Umbilical cord (tissue), 2 donors: ENCODE measurements around the gene STX1A. TPM values are rescaled to one million over a fixed set of nuclear protein-coding genes. Genes with fewer than 3 reads are reported as not detected.

ENCODE experiments used
- DNase-seq: peaks from one replicate; pipeline ENCODE4 v3.0.0-alpha.2; 2015; ENCODE audit warnings: low spot score
- total RNA-seq: library from RNA; depleted of rRNA; stranded (reverse); fragments of >200 nt; gene quantifications from one replicate; pipeline ENCODE4 v1.2.3, GENCODE V29; 2014; ENCODE audit warnings: low replicate concordance; ENCODE audit not compliant: insufficient read depth

The STX1A gene
- total RNA-seq, 1 donor from 2014 or later: 24.6 TPM

DNA sequence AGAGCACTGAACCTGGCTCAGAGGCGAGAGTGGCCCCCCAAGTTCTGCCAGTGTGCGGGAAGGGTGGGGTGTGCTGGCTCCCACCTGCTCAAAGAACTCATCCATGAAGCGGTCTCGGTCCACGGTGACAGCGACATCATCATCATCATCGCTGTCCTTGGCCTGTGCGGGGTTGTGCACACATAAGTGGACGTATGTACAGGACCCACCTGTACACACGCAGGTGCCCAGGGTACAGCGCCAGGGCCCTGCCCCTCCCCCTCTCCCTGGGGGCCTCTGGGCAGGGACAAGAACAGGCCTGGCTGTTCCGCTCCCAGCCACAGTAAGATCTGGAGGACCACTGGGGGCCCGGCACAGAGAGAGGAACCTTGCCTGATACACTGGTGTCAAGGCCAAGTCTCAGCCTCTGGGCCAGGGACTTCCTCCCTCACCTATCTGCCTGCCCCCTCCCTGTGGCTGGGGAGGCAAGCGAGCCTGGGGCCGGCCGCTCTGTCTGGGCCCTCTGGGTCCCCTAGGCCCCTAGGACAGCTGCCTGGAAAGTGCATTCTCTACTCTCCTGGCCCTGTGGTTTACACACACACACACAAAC is 10.4 kb downstream of the STX1A start:
- DNase-seq: no peak

DNA sequence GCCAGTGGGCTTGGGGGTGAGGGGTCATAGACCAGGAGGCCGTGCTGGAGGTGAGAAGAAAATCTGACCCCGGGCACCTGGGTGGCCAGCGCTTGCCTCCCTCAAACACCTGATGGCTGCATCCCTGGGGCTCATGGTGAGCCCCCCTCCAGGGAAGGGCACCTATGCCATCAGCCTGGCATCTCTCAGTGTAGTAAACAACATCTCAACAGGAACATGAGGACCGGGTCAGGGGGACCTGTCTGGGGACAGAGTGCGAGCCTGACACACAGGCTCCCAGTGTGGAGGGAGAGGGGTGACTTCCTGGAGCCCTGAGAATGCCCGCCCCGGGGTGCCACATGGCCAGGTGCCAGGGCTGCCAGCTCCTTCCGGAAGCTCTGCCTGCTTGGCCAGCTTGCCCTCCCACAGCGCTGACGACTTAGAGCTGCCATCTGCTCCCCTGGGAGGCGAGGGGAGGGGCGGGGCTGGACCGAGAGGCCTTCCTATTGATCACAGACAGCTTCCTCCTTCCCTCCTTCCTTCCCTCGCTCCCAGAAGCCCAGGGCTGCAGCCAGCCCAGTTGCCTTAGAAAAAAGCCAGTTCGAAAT is 12.3 kb downstream of the STX1A start:
- DNase-seq: no peak

DNA sequence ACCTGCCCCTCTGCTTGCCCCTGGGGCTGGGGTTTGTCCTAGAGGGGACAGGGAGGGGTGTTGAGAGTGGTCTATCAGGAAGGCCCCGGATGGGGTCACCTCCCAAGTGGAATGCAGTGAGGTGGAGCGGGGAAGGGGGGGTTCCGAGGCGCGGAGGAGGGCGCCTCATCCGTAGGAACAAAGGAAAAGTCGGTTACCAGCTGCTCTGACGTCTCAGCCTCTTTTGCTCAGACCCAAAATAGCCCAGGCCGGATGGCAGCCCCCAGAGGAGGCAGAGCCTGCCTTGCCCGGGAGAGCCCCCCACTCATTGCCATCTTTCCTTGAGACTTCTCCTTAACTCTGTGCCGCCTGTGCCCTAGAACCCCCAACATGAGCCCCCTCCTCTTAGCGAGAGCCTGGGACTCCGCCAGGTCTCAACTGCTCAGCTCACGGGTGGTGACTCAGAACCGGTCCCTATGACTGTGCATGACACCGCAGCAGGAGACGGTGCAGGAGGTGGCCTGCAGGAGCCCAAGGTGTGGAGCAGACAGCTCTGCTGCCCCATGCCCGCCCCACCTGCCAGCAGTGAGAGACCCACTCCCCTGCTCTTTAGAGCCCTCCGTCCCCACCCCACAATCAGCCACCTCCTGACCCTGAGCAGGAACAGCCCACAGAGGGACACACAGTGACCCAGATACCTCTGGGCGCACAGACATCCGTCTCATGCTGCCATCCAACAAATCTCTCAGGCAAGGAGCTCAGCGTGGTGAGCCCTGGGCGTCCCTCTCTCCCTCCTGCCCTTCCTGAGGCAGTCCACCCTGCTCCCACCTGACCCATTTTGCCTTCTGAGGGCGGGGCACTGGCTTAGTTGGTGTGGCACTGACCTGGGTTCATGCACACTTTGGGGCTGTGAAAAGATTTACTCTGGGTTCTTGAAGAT is 13.1 kb downstream of the STX1A start:
- no peak for DNase-seq

DNA sequence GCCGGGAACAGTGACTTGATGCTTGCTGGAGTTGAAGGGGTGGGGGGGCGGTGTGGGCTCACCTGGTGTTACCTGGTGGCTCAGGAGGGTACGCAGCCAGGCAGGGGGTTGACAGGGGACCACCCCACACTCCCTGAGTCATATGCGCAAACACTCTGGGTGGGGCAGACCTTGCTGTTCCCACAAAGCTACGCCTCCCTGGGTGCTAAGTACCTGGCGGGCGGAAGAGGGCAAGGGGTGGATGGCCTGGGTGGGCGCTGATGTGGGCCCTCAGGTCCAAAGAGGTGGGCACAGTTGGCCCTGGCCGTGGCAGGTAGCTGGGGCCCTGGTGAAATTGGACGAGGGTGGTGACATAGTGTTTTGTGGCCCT is 13.9 kb downstream of the STX1A start:
- no peak for DNase-seq

DNA sequence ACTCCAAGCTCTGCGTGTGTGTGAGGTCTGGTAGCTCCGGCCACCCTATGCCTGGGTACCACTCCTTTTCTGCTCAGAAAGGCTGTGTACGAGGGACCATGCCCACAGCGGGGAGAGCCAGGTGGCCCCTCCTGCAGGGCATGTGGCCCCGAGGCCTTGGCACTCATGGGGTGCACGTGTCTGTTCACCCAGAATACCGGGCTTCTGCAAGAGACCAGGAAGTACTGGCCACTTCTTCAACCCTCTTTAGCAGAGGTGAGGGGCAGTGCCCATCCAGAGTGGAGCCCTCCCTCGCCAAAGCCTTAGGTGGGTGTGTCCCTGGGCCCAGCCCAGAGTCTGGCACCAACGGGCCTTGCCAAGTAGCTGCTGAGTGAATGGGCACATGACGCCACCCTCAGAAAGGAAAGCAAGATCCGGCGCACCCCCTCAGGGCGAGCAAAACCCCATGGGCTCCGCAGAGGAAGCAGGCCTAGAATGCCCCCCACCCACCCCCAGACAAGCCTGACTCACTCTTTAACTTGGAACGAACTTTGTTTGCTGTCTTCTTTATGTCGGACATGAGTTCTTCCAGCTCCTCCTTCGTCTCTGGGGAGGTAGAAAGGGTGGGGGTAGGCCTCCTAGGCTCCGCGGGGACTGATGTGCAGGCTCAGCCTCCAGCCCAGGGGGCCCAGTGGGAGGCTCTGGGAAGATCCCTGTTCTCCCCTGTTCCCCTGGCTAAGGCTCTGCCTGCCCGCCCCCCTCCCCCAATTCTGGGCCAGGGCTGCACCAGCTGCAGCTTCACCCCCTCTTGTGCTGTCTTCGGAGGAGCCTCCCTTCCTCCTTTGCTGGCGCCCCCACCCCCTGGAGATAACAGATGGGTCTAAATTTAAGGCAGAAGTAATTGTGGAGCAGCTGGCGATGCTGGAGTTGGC is 14.6 kb downstream of the STX1A start:
- peak; percentile 88 for DNase-seq

DNA sequence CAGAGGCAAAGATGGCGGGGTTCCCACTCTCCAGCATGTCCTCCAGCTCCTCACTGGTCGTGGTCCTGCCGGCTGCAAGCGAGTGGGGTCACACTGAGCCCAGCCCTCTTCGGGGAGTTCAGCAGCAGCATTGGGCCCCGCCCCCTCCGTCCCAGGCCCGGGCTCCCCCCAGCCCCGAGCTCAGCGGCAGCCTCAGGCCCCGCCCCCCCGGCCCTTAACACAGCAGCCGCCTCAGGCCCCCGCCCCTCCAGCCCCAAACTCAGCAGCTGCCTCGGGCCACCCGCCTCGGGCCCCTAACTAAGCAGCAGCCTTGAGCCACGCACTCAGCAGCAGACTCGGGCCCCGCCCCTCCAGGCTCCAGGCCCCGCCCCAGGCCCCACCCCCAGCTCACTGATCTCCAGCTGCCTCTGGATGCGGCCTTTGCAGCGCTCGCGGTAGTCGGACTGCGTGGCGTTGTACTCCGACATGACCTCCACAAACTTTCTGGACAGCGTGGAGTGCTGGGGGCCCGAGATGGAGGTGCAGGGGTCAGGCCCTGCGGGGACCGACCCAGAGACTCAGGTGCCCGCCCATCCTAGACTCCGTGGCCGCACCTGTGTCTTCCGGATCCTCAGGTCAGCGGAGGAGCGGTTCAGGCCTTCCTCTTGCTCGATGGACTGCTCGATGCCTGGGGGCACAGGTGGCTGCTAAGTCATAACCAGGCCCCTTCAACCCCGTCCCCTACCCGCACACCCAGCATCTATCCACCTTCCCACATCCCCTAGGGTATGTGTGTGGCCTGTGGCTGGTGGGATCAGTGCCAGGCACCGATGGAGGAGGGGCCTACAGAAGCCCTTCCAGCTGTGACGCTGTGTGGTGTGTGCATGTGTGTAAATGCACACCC is 15.5 kb downstream of the STX1A start:
- peak; percentile 88 for DNase-seq

DNA sequence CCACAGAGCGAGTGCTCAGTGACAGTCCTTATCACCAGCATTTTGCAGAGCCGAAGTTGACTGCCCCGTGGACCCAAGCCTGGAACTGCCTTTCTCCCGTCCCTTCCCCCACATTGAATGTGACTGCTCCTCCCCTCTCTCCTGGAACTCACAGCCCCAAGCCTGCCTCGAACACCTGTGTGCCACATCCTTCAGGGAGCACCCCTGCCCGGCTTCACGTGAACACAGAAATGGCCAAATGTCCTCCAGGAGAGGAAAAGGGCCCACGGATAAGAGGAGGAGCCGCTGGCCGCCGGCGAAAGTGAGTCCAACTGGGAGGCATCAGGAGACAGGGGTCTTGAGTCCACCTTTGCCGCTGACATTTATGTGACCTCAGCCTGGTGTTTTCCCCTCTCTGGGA is 16.2 kb downstream of the STX1A start:
- DNase-seq: no peak

DNA sequence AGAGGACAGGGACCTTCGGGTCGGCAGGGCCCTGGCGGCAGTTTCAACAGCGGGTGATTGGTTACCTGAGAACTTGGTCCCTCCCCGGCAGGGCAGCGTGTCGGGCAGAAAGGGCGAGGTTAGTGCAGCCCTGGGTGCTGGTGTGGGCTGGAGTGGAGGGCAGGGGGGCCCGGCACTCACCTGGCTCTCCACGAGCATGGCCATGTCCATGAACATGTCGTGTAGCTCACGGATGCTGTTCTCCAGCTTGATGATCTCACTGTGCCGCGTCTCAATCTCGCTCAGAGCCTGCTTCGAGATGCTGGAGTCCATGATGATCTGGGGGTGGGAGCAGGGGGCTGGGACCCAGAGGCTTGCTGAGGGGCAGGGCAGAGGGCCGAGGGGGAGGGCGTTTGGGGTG is 16.8 kb downstream of the STX1A start:
- DNase-seq: no peak

DNA sequence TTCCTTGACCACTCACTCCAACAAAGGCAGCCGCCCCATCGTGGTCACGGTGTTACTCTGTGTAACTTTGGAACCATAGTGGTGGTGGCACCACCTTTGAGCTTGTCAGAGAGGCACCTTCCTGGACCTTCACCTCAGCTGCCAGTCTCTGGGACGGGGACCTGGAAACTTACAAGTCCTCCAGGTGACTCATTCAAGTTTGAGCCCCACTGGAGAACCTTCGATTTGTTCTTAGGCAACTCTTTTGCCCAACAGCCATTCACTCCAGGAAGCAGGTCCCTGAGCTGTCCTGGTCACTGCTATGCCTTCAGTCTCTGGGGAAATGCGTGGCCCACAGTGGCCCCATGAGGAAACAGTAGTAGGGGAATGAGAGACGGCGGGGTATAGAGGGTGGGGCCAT is 17.2 kb downstream of the STX1A start:
- no peak for DNase-seq

DNA sequence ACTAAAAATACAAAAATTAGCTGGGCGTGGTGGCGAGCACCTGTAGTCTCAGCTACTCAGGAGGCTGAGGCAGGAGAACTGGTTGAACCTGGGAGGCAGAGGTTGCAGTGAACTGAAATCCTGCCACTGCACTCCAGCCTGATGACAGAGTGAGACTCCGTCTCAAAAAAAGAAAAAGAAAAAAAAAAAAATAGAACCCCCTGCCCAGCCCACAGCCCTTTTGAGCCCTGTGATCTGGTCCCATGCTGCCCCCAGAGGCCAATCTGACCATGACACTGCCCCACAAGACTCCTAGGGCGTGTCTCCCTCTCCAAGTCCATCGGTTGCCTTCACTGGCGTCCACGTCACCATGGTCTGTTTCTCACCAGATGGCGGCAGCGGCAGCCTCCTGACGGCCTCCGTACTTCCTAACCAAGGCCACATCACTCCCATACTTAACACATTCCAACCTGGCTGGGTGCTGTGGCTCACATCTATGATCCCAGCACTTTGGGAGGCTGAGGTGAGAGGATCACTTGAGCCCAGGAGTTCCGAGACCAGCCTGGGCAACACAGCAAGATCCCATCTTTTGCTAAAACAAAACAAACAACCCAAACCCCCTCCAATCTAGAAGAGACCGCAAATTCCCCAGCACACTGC is 18.0 kb downstream of the STX1A start:
- DNase-seq: peak; percentile 56

DNA sequence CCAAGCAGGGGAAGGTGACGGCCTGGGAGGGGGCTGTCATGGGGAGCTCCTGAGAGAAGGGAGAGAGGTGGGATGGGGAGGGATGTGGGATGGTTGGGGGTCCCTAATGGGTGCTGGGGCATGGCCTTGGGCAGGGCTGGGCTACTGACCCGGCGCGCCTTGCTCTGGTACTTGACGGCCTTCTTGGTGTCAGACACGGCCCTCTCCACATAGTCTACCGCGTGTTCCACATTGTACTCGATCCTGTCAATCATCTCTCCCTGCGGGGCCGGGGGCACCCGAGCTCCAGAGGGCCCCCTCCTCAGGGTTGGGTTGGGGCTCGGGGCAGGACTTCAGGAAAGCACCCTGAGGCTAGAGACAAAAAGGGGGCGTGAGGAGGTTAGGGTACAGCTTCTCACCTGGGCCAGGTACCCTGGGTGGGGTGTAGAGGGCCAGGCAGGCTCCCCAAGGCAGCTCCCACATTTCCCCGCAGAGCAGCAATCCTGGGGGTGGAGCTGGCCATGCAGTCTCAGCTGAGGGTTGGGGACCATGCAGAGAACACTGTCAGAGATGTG is 18.8 kb downstream of the STX1A start:
- no peak for DNase-seq

DNA sequence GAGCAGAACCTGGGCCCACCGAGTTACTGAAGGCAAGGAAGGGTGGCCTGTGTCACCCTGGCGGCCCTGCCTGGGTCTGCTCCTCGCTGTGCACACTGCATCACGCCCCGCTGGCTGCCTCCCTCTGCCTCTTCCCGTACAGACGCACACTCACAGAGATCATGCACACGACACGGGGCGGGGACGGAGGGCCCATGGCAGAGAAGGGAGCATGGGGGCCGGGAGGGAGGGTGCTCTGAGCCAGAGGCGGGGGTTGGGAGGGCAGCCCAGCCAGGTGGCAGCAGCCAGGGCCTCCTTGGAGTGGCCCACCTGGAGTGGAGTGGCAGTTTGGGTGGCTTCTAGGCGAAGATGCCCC is 19.4 kb downstream of the STX1A start:
- no peak for DNase-seq

DNA sequence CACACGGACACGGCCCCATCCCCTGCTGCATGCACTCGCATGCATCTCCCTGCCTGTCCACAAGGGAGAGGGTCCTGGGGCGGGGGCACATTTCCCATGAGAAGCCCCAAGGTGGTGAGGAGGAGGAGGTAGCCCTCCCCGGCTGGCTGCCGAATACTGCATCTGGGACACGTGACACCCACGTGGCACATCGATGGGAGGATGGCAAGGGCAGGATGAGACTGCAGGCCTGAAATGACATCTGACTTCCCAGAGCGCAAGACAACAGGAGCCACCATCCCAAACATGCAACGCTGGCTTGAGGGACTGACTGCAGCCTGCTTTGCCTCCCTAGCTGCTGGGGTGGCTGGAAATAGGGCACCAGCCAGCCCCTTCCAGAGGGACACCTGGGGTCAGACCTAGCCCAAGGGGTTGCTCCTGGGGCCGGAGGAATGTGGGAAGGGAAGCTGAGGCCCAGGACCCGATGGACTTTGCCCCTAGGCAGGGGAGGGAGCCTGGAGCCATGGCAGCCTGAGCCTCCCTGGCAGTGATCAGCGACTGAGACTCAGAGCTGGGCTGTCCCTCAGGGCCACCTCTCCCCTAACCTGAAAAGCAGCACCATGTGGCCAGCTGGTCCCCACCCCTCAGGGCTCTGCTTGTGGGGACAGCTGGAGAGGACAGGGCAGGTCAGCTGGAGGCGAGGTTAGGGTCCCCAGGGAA is 19.9 kb downstream of the STX1A start:
- no peak for DNase-seq

DNA sequence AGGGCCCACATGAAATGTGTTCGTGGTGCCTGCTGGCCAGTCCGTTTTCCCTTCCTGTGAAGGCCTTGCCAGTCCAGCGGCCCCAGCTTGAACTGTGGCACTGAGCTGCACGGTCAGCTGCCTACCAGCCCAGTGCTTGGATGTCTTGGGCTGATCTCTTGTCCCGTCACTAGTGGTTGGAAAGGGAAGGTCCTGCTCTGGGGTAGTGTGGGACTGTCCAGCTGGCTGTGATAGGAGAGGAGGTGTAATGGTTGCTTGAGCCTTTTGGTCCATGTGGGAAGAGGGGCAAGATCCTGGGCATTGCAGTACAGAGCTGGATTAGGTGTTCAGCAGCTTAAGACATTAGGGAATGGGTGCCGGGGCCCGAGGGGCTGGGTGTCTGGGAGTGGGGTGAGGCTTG is 21.1 kb downstream of the STX1A start:
- no peak for DNase-seq

DNA sequence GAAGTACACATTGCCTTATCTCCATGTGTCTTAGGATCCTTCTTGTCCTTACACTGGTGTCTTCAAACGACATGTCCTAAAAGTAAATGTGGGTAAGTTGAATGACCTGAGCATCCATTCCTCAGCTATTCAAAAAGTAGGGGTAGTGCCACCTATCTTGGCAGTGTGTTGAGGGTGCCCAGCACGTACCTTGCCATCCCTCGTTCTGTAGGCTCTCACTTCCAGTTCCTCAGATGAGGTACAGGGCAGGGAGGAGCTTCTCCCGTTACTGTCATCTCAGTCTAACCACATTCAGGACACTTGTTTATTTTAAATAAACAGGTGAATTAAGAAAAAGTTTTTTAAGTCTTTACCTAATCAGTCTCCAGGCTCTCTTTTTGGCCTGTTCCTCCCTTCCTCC is 23.1 kb downstream of the STX1A start:
- no peak for DNase-seq

DNA sequence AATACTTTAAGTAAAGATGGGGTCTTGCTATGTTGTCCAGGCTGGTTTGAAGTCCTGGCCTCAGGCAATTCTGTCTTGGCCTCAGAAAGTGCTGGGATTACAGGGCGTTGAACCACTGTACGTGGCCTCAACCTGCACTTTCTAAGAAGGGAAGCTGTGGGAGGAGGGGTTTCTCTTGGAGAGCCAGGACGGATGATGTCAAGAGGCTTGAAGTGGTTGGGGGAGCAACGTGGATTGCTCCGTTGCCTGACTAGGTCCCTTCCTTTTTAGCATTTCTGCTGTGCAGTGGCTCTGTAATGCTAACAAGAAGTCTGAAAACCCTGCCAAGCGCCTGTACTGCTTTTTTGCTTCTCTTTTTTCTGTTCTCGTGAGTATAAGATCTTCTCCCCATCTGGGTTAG is 28.8 kb downstream of the STX1A start:
- no peak for DNase-seq

DNA sequence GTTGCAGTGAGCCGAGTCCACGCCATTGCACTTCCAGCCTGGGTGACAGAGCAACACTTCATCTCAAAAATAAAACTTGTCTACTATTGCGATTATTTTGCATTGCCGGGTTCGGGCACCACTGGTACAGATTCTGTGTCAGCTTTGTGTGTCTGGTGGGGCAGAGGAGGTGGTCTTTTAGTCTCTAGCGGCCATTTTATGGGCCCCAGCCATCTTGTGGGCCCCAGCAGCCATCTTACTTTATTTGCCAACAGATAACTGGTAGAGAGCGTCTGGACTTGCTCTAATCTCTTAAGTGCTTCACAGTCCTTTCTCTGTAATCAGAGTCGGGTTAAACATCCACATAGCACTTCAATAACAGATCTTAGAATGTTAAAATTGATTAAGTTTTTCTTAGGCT is 31.2 kb downstream of the STX1A start:
- DNase-seq: no peak

DNA sequence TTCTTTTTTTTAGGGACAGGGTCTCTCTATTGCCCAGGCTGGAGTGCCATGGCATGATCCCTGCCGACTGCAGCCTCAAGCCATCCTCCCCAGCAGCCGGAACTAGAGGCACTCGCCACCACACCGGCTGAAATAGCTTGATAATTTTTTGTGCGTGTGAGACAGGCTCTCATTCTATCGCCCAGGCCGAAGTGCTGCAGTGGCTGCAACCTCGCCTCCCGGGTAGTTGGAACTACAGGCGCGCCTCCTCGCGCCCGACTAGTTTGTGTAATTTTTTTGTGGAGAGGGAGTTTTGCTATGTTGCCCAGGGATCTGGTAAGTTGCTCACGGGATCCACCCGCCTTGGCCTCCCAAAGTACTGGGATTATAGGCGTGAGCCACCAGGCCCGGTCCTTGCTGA is 34.2 kb downstream of the STX1A start:
- DNase-seq: no peak
